Left forelimb (tissue), 1 donor: ENCODE data around the gene ZNF74.

Experiments used
- DNase-seq: peaks from one replicate; pipeline ENCODE4 v3.0.0-alpha.2; 2018; ENCODE audit warnings: low spot score

The ZNF74 gene

GRCh38 chr22:20433191-20433590 lies 39.2 kb downstream of the ZNF74 start:
- peak; percentile 44 for DNase-seq

GRCh38 chr22:20433686-20434241 lies 39.8 kb downstream of the ZNF74 start:
- DNase-seq = no peak

- DNase-seq = no peak
Observed at GRCh38 chr22:20434264-20434751, 40.4 kb downstream of the ZNF74 start.

- no peak for DNase-seq
Observed at GRCh38 chr22:20434773-20435172, 40.8 kb downstream of the ZNF74 start.

- DNase-seq = no peak
Observed at GRCh38 chr22:20435436-20436306, 41.7 kb downstream of the ZNF74 start.

GRCh38 chr22:20436307-20436767 lies 42.4 kb downstream of the ZNF74 start:
- peak; percentile 83 for DNase-seq

GRCh38 chr22:20436768-20437612 lies 43.0 kb downstream of the ZNF74 start:
- peak; percentile 74 for DNase-seq

- DNase-seq = peak; percentile 91
Observed at GRCh38 chr22:20437613-20438426, 43.9 kb downstream of the ZNF74 start, which contains the start of gene SCARF2. SCARF2 (minus strand) TSS chr22:20437825; CDS start chr22:20437754, 71 bp downstream.

- no peak for DNase-seq
Observed at GRCh38 chr22:20438427-20438677, 44.4 kb downstream of the ZNF74 start.

GRCh38 chr22:20438678-20439492 lies 44.9 kb downstream of the ZNF74 start:
- DNase-seq = peak; percentile 67

- peak; percentile 38 for DNase-seq
Observed at GRCh38 chr22:20439556-20439927, 45.6 kb downstream of the ZNF74 start.

GRCh38 chr22:20439928-20440575 lies 46.1 kb downstream of the ZNF74 start:
- DNase-seq = peak; percentile 55

- DNase-seq = peak; percentile 51
Observed at GRCh38 chr22:20440637-20441591, 47.0 kb downstream of the ZNF74 start.

- DNase-seq = no peak
Observed at GRCh38 chr22:20441631-20442484, 47.9 kb downstream of the ZNF74 start.

GRCh38 chr22:20442485-20443284 lies 48.7 kb downstream of the ZNF74 start:
- no peak for DNase-seq

- DNase-seq = no peak
Observed at GRCh38 chr22:20444325-20444724, 50.4 kb downstream of the ZNF74 start.

- no peak for DNase-seq
Observed at GRCh38 chr22:20446383-20446970, 52.5 kb downstream of the ZNF74 start.
